ENCODE data around the gene KPNB1. TPM values are rescaled to one million over a fixed set of nuclear protein-coding genes. Genes with fewer than 3 reads are reported as not detected.

The KPNB1 gene
- total and polyA plus RNA-seq, 2 of the 4 experiments (the other 2 are of a cell fraction), result 206 to 1,082 TPM

- Histone ChIP-seq H3K9me1 (ENCODE audit: insufficient read depth, low read length) (0 out of 2 replicates have a peak, but pooled peaks cover 3% of the 10 kb centered on the region), H3K27me3 (ENCODE audit: control insufficient read depth, insufficient read depth, low read length) (no peaks in the 10 kb centered on the region), H2AK9ac (replicated peaks; ENCODE audit: low read depth, low read length, poor library complexity) (no peak overlapping the region), H3K4me1 (ENCODE audit: control insufficient read depth, insufficient read depth, low read length) (no peaks in the 10 kb centered on the region), H3K27ac (ENCODE audit: insufficient read depth, low read length) (no peak overlapping the region), H4K91ac (ENCODE audit: insufficient read depth, low read depth, low read length) (no peak overlapping the region), H4K5ac (ENCODE audit: low read depth, low read length) (no peak overlapping the region), H3K36me3 (ENCODE audit: control insufficient read depth, insufficient read depth, low read length) (no peaks in the 10 kb centered on the region), H3K4ac (ENCODE audit: low read depth, low read length) (no peak overlapping the region), H2BK15ac (ENCODE audit: low read depth, low read length) (no peak overlapping the region), H4K20me1 (ENCODE audit: insufficient read depth, low read length) (no peaks in the 10 kb centered on the region), H3K79me1 (ENCODE audit: low read depth in 1 of 2, low read length in 2 of 2) (no peaks in the 10 kb centered on the region), H3K4me2 (ENCODE audit: low read depth, low read length) (no peak overlapping the region), H3K9me3 (ENCODE audit: control insufficient read depth, insufficient read depth, low read length) (no peaks in the 10 kb centered on the region), H2BK5ac (ENCODE audit: low read depth, low read length, poor library complexity, severe bottlenecking) (no peak overlapping the region), H2BK20ac (ENCODE audit: low read depth, low read length) (no peak overlapping the region), H3K9ac (ENCODE audit: low read depth, low read length) (no peak overlapping the region), H4K8ac (ENCODE audit: low read depth in 2 of 2, low read length in 2 of 2) (no peak overlapping the region), H3K14ac (replicated peaks; ENCODE audit: low read depth, low read length) (no peak overlapping the region), H2BK120ac (ENCODE audit: low read depth, low read length) (no peak overlapping the region), H2AK5ac (ENCODE audit: low read depth, low read length) (no peak overlapping the region), H3K4me3 (ENCODE audit: insufficient read depth, low read depth, low read length) (no peak overlapping the region), H3K56ac (ENCODE audit: extremely low read depth, insufficient read depth, low read length) (no peak overlapping the region), H2AFZ (replicated peaks; ENCODE audit: low read length, poor library complexity) (no peak overlapping the region), H3K23ac (ENCODE audit: low read depth, low read length) (no peak overlapping the region), H3K18ac (ENCODE audit: low read depth, low read length) (no peak overlapping the region)
- in situ Hi-C loops (cut with MboI; ENCODE audit: low sequenced_read_pairs), result no loop called here
- ChIA-PET CTCF (no interaction called here), POLR2A (ENCODE audit: unreplicated experiment) (no interaction called here)
- TF ChIP-seq RCOR1 (IDR thresholded peaks at IDR 0.05; ENCODE audit: insufficient replicate concordance, low read length) (no peak), POLR2A (IDR thresholded peaks at IDR 0.05; ENCODE audit: low read depth, low read length) (no peak)
- WGBS, 2 experiments (ENCODE audit: extremely low coverage in 2 of 2, insufficient read length in 1 of 2), result no CpG with 5 or more reads among the region's 2 CpGs
- intact Hi-C loops (cut with micrococcal nuclease), result no loop called here
- DNase-seq (no peak), ATAC-seq (ENCODE audit: low read depth) (no peak)
- no TSS peak for BruUV-seq (replicated peaks)
- dilution Hi-C loops (cut with HindIII; ENCODE audit: low sequenced_read_pairs, unreplicated experiment), result no loop called here
Measured at GRCh38 chr17:47630614-47631013, 19.1 kb upstream of the KPNB1 start.

Data from IMR-90 (cell line).